ENCODE results near the gene EEFSEC.

Gene EEFSEC

DNA sequence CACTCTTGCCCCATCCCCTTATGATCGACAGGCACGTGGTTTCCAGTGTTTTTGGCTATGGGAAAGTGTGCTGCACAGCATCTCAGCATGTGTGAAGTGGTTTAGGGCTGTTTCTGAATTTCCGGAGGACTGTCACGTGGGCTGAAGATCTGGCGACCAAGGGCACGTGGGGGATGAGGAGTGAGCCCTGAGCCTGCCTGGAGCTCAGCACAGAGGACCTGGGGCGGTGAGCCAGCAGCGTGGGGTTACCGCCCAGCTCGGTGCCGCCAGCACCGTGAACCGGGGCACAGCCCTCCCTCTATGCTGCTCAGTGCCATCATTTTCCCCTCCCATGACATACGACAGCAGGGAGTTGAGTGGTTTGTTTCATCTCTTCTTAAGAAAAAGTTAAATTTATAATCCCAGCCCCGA, 163.2 kb downstream of the EEFSEC start:
- DNase-seq (ENCODE audit: low read depth in 2 of 2) = peak; percentile 29 to 49

GRCh38 chr3:128317101-128317697, 163.9 kb downstream of the EEFSEC start:
- DNase-seq (ENCODE audit: low read depth in 2 of 2) = no peak

DNA sequence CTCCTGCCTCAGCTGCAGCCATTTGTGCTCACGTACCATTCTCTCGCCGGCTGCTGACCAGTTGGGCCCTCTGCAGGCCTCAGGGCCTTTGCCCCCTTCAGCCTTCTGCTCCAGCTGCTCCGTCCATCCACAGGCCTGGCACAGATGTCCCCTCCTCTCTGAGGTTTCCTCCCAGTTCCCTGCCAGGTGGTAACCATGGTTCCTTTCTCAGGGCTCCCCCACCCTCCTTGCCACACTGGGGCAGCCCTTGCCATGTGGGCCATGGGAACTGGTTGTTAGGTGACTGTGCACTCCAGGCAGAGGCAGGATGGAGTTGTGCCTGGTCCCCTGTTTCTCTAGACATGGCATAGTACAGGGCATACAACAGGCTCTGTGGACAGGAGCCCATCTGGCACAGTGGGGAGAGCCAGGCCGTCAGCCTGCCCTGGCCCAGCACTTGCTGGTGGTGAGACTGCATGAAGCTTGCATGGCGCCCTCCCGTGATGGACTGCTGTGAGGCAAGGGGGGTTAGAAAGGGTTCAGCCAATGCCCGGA, 164.5 kb downstream of the EEFSEC start:
- no peak for DNase-seq (ENCODE audit: low read depth in 2 of 2)

- DNase-seq (ENCODE audit: low read depth in 2 of 2) = no peak
Measured at GRCh38 chr3:128318275-128318941, 165.1 kb downstream of the EEFSEC start.

GRCh38 chr3:128319107-128319506, 165.8 kb downstream of the EEFSEC start:
- no peak for DNase-seq (ENCODE audit: low read depth in 2 of 2)

- no peak for DNase-seq (ENCODE audit: low read depth in 2 of 2)
Measured at GRCh38 chr3:128319741-128320141, 166.5 kb downstream of the EEFSEC start.

GRCh38 chr3:128320551-128321340, 167.5 kb downstream of the EEFSEC start:
- DNase-seq (ENCODE audit: low read depth in 2 of 2) = no peak

GRCh38 chr3:128321418-128321817, 168.1 kb downstream of the EEFSEC start:
- no peak for DNase-seq (ENCODE audit: low read depth in 2 of 2)

- DNase-seq (ENCODE audit: low read depth in 2 of 2) = peak; percentile 27 to 34
Measured at GRCh38 chr3:128322030-128323022, 169.0 kb downstream of the EEFSEC start.

GRCh38 chr3:128323206-128324081, 170.2 kb downstream of the EEFSEC start:
- no peak for DNase-seq (ENCODE audit: low read depth in 2 of 2)

- DNase-seq (ENCODE audit: low read depth in 2 of 2) = no peak
Measured at GRCh38 chr3:128324911-128325592, 171.8 kb downstream of the EEFSEC start.

DNA sequence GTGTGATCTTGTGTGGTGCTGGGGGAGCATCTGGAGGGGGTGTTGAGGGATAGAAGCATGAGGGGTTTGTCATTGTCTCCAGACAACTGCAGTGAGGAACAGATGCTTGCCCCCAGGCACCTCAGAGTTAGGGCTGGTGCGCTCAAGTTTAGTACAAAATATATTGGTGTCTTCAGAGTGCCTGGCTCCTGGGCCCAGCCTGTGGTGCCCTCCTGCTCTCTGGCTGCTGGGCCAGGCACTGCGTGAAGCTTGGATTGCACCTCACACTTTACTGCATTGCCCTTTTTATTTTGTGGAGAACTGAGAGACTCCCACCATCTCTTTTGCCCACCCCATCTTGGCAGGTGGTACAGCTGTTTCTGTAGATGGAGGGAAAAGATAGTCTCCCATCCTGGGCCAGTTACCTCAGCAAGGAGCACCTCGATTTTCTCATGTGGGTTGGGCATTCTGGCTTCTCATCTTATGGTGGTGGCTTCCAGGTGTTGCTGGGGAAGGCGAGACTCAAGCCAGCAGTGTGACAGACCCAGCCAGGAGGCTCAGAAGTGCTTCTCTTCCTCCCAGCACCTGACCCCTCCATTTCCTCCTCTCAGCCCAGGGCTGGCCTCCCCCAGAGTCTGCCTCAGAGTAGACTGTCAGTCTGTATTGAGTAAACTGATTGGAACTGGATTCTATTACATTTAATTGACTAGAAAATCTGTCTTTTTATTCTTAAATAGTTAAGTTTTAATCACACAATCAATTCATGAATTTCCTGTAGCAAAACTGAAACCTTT, 173.0 kb downstream of the EEFSEC start:
- DNase-seq (ENCODE audit: low read depth in 2 of 2) = no peak

DNA sequence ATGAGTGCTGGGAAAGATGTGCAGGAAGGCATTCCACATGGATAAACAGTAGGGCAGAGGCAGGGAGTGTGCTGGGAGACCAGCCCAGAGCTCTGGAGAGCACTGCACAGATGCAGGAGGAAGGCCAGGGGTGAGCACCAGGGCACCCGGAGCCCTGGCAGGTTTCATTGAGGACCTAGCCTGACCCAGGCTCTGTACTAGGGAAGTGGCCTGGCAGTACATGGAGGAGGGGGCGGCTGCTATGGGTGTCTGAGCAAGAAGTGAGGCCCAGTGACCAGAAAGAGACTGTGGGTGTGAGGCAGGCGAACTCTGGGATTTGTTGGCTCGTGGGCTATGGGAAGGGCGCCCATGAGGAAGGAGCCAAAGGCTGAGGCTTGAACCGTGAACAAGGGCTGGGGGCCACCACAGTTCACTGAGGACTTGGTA, 174.3 kb downstream of the EEFSEC start:
- DNase-seq (ENCODE audit: low read depth in 2 of 2) = no peak

GRCh38 chr3:128328546-128329458, 175.5 kb downstream of the EEFSEC start:
- DNase-seq (ENCODE audit: low read depth in 2 of 2) = no peak

GRCh38 chr3:128329491-128330213, 176.4 kb downstream of the EEFSEC start:
- DNase-seq (ENCODE audit: low read depth in 2 of 2) = no peak

- no peak for DNase-seq (ENCODE audit: low read depth in 2 of 2)
Measured at GRCh38 chr3:128330214-128330842, 177.0 kb downstream of the EEFSEC start.

All from stimulated activated CD4-positive, alpha-beta T cell treated with anti-CD3 and anti-CD28 coated beads, Interleukin-1b, Interleukin-23, amount 100 ng/mL, for 4 hours (primary cell).